GM18505 (cell line): ENCODE results near the gene NISCH.
A peak's percentile ranks its signal among the peaks of the same experiment; 100 is the strongest.

Experiments
- ATAC-seq: cut with Tn5 transposase; IDR thresholded peaks from one replicate; pipeline ENCODE4 v1.9.1; 2021; ENCODE audit not compliant: unreplicated experiment
- POLR2A ChIP-seq: IDR thresholded peaks from 4 replicates; pipeline ENCODE4 v1.6.1; 2011; ENCODE audit warnings: borderline replicate concordance; ENCODE audit not compliant: insufficient read depth, insufficient read length; ENCODE audit errors: extremely low read depth

NISCH gene

GRCh38 chr3:52534281-52535183 is 79.1 kb downstream of the NISCH start:
- no peak for TF ChIP-seq POLR2A
- ATAC-seq: no peak

GRCh38 chr3:52535411-52536111 is 80.2 kb downstream of the NISCH start:
- no peak for TF ChIP-seq POLR2A
- no peak for ATAC-seq

GRCh38 chr3:52536112-52536368 is 80.6 kb downstream of the NISCH start:
- ATAC-seq: no peak
- TF ChIP-seq POLR2A: no peak

- peak; percentile 73 for ATAC-seq
- TF ChIP-seq POLR2A: peak; percentile 98
Observed at GRCh38 chr3:52536369-52537164, 81.2 kb downstream of the NISCH start, which contains the start of gene UQCC5. Gene UQCC5, plus strand, starts transcription at chr3:52536605. Its CDS starts 151 bp downstream, at chr3:52536756.

- no peak for ATAC-seq
- TF ChIP-seq POLR2A: no peak
Observed at GRCh38 chr3:52537165-52537620, 81.8 kb downstream of the NISCH start.

GRCh38 chr3:52537726-52538421 is 82.5 kb downstream of the NISCH start:
- no peak for TF ChIP-seq POLR2A
- ATAC-seq: no peak

- no peak for TF ChIP-seq POLR2A
- ATAC-seq: no peak
Observed at GRCh38 chr3:52539010-52539653, 83.7 kb downstream of the NISCH start.

GRCh38 chr3:52541050-52541449 is 85.6 kb downstream of the NISCH start:
- TF ChIP-seq POLR2A: no peak
- no peak for ATAC-seq
